Right ventricle myocardium inferior (tissue), 1 donor: ENCODE data around the gene ZC2HC1B. TPM values are rescaled to one million over a fixed set of nuclear protein-coding genes. Genes with fewer than 3 reads are reported as not detected.

Source experiments
- ATAC-seq: fragments of 200-7000 bp; cut with Tn5 transposase; one replicate; pipeline ENCODE4 v1.9.1; 2020; ENCODE audit warnings: mild to moderate bottlenecking, moderate library complexity
- DNase-seq: peaks from one replicate; pipeline ENCODE4 v3.0.0; 2021; ENCODE audit errors: missing footprints
- intact Hi-C: fragments of 100-400 bp; cut with DNase I; formaldehyde crosslinking; loops from one replicate; pipeline ENCODE4 v1.11.0; 2022
- total RNA-seq: library from RNA; stranded (reverse); fragmentation: NEBNext Ultra II Directional; extraction: Animal tissue kit (Norgen Biotek cat#: 25700); gene quantifications from one replicate; pipeline ENCODE4 v1.2.1, GENCODE V29; 2021
- donor health status: DM: no; HTN: yes; CAD: no; lungs with severe emphysema.

The ZC2HC1B gene
- total RNA-seq, 1 donor from 2014 or later, result not detected

GRCh38 chr6:143971482-143972205 lies 107.4 kb downstream of the ZC2HC1B start:
- DNase-seq (no peak), ATAC-seq (peak; percentile 34)
- intact Hi-C loops, result no loop called here

DNA sequence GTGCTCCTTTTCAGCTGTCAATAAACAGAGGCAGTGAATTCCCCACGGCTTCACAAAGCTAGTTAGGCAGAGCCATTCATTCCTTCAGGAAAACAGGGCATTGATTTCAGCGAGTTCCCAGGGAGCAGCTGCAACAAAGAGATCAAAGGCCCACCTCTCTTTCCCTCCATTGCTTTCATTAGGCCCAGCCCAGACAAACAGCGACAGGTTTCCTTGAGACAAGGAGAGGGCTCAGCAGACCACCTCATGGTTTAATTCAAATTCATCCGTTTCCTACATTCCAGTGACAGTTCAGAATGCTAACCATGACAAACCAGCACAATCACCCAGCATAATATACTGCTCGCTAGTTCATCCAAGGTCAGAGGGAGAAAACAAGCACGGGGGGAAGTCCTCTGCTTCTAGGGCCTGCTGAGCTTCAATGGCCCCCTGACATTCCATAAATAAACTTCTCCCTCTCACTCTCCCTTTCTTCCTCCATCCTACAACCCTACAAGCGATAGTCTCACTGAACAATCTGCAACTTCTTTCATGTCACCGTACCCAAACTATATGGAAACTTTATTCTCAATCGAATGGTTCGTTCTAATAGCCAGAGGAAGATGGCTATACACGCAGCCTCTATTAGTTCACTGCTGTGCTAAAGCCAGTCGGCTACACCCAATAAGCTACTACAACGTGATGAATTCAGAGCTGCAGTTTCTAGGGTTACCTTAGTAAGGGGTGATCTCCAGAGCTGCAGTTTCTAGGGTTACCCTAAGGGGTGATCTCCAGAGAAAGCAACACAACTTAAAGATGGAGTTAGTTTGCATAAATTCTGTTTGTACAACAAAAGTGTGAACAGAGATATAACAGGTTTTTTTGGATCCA lies 109.1 kb downstream of the ZC2HC1B start:
- ATAC-seq, result no peak
- intact Hi-C loops, result no loop called here
- no peak for DNase-seq

GRCh38 chr6:143974089-143974488 lies 109.8 kb downstream of the ZC2HC1B start:
- ATAC-seq (no peak), DNase-seq (no peak)
- intact Hi-C loops, result no loop called here

DNA sequence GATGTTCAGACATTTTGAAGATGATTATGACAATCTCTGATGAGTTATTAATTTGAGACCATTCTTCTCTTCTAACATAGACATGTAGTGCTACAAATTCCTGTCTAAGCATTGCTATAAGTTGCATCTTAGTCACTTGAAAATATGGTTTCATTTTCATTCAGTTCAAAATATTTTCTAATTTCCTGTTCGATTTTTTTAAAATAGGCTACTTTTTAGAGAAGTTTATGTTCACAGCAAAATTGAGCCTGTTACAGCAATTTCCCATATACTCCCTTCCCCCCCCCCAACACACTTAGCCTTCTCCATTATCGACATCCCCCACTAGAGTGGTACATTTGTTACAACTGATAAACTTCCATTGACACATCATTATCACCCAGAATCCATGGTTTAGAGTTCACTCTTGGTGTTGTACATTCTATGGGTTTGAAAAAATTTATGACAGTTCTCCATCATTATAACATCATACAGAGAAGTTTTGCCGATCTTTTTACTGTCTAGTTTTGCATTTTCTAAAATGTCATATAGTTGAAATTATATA lies 112.6 kb downstream of the ZC2HC1B start:
- ATAC-seq, result no peak
- intact Hi-C loops, result no loop called here

GRCh38 chr6:143980921-143981320 lies 116.6 kb downstream of the ZC2HC1B start:
- DNase-seq (no peak), ATAC-seq (no peak)
- intact Hi-C loops, result no loop called here

More for the DNA sequence above, 112.6 kb downstream of the ZC2HC1B start:
- DNase-seq, result no peak

DNA sequence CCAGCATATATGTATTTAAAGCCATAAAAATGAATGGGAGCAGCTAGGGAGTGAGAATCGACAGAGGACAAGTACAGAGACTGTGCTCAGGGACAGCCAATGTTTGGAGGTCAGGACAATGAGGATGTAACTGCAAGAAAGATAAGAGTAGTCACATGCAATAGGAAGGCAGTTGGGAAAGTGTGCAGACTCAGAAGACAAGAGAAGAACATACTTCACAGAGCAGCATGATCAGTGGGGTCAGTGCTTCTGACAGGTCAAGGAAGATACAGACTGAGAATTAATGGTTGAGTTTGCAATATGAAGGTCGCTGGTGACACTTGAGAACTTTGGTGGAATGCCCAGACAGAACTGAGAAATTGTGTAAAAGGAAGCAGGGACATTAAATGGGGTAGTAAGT lies 118.7 kb downstream of the ZC2HC1B start:
- DNase-seq (no peak), ATAC-seq (no peak)
- intact Hi-C loops, result no loop called here

DNA sequence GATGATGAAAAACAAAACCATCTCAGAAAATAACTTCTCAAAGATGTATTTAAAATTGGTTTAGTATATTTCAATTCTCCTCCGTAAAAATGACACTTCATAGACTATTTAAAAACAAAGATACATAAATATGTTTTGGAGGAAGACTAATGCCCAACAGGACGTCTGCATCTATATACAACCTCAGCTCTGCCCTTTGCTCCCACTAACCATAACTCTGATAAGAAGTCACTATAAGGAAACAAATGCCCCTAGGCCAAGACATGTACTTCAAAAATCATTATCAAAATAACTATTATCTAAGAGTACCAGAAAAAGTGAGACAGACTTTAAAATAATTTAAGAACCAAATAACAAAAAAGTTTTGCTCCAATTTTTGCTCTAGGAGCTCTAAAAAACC lies 120.4 kb downstream of the ZC2HC1B start:
- intact Hi-C loops, result no loop called here
- DNase-seq, result no peak
- no peak for ATAC-seq

DNA sequence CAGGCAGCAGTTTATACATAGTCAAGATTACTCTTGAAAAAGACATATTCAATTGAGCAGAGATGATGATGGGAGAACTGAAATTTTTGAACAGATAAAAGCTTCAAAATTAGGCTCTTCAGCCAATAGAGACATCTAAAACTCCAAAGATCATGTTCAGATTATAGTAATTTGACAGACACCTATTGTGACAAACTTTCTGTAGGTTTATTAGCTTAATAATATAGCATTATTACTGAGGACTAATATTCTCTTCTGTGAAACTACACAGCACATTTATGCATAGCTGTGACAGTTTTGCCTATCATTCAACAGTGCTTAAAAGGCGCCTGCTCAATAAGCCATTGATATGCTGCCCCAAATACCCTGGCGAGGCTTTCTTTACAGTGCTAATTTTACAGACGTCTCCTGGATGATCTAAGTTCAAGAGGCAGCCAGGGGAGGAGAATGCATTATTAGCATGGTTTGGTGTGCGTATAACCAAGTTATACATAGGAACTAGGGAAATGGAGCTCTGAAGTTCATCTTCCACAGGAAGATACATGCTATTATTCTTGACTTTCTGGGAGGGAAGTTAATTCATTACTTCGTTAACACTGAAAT lies 122.3 kb downstream of the ZC2HC1B start:
- no peak for DNase-seq
- no peak for ATAC-seq
- intact Hi-C loops, result no loop called here

Other genes starting within 250 kb of the ZC2HC1B start
- gene PHACTR2, start 186.5 kb upstream of the ZC2HC1B start, total RNA-seq, result 75.9 TPM
- 12.4 TPM for gene LTV1, start 21.1 kb upstream of the ZC2HC1B start, total RNA-seq
- 13.1 TPM for gene PLAGL1, start 143.8 kb downstream of the ZC2HC1B start, total RNA-seq
- 121 TPM for gene SF3B5, start 231.1 kb downstream of the ZC2HC1B start, total RNA-seq